GM12865 (cell line): ENCODE measurements around the gene TNIP3.
A peak's percentile ranks its signal among the peaks of the same experiment; 100 is the strongest.
"Not testable (repeated sequence)": the region's sequence is repeated elsewhere in the genome, so short reads cannot be mapped to it uniquely, and the experiment has no call there.

Source experiments
- DNase-seq: peaks from one replicate; pipeline ENCODE4 v3.0.0; 2010; ENCODE audit warnings: low read depth
- H3K4me3 ChIP-seq: 2 replicates; pipeline ENCODE4 v1.5.1; 2011; ENCODE audit warnings: mild to moderate bottlenecking, low read depth, low read length, control low read depth
- TF ChIP-seq, protein P1 (sequence below): IDR thresholded peaks from 2 replicates; pipeline ENCODE4 v1.5.1; 2011; ENCODE audit warnings: low read length, control low read depth, low read depth, inconsistent platforms; ENCODE audit not compliant: insufficient read depth; ENCODE audit errors: missing control alignments

Gene TNIP3

DNA sequence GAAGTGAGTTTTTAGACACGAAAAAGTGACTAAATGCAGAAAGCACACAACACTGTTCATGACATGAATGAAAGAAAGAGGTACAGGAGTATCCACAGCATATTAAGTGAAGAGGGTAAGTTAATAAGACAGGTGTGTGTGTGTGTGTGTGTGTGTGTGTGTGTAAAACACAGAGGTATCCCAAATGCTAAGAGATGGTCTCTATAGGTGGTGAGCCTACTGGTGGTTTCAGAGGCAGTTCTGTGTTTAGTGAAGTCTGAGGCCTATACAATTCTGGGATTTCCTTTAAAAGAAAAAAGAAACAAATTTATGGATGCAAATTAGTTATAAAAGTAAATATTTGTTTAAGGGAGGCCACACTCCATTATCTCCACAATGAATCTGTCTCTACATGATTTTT is 17.4 kb upstream of the TNIP3 start:
- TF ChIP-seq, protein P1, sequence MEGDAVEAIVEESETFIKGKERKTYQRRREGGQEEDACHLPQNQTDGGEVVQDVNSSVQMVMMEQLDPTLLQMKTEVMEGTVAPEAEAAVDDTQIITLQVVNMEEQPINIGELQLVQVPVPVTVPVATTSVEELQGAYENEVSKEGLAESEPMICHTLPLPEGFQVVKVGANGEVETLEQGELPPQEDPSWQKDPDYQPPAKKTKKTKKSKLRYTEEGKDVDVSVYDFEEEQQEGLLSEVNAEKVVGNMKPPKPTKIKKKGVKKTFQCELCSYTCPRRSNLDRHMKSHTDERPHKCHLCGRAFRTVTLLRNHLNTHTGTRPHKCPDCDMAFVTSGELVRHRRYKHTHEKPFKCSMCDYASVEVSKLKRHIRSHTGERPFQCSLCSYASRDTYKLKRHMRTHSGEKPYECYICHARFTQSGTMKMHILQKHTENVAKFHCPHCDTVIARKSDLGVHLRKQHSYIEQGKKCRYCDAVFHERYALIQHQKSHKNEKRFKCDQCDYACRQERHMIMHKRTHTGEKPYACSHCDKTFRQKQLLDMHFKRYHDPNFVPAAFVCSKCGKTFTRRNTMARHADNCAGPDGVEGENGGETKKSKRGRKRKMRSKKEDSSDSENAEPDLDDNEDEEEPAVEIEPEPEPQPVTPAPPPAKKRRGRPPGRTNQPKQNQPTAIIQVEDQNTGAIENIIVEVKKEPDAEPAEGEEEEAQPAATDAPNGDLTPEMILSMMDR, result no peak
- DNase-seq, result no peak
- no peak overlapping the region for H3K4me3 ChIP-seq

DNA sequence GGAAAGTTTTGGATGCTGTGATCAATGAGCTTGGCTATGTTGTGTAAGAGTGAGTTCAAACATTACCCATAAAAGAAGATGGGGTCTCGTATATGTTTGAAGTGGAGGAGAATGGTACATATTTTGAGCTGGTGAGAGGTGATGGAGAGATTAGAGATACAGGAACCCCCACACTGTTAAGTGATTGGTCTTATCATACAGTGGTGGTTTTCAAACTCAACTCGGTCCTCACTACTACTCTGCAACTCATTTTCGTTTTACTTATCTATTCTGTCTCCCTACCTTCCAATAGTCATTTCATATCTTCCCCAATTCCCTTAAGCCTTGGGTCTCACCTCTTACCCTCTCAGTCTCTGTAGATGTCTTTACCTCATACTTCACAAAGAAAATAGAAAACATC is 16.4 kb upstream of the TNIP3 start:
- no peak overlapping the region for H3K4me3 ChIP-seq
- TF ChIP-seq, protein P1, result no peak
- DNase-seq, result no peak

DNA sequence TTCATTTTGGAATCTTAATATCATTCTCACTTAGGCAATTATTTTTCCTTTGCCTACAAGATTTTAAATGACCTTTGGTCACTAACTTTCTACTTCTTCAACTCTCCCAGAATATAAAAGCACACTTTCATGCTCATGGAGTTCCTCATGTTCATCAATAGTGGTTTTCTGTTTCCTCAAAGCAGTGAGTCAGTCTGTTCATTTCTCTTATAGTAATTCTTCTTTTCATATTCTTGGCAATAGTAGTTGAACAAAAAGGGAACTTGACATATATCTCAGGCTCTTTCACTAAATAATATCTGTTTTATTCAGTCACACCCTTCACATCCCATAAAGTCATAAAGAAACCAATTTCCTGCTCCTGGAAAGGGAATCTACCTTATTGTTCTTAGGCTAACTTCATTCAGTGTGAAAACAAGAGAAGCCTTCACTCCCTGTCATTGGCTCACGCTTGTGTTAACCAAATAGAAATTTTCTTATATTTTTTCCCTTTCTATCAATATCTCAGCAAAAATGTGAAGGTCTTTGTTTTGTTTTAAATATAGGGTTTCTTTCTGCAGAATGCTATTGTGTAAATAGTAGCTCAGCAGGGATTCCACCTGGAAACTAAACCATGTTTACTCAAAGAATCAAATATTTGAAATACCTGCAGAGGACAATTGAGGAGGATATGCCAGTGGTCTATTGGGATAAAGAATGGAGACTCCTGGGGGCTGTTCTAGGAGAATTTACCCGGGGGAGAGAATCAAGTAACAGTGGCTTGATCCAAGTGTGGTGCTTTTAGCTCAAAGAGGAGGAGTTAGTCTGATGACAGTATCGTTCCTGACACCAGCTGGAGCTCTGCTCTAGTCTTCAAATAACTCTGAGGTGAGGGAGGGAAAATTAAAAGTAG is 13.4 kb upstream of the TNIP3 start:
- H3K4me3 ChIP-seq, result no peak overlapping the region
- TF ChIP-seq, protein P1, result no peak
- no peak for DNase-seq

DNA sequence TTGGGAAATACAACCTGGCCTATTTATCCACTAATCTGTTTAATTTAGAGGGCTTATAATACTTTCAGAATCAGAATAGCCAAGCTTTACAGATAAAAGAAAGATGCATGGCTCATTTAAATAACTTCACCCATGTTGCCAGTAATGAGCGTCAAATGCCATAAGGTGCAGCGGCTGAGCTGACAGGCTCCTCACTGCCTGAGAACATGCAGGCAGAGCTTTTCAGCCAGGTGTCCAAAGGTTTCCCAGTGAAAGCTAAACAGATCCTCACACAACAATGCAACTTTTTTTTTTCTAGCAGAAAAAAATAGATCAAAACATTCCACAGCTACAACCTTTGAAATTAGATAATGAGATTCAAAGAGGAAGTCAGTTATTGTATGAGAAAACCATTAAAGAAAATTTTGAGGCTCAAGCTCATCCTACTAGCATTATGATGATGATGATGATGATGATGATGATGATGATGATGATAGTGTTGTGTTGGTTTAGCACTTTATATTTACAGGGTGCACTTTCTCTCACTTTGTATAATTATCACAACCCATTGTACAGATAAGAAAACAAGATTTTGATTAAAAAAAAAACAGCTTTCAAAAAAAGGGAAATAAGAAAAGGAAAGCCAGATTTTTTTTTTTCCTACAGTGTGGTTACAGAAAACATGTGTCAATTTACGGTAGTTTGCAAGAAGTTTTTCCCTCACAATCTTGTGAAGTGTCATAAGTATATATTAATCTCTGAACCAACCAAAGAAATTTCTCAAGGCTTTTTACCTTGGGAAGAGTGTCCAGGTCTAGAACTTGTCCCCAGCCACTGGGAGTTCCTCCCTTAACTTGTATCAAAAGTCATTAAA is 12.2 kb upstream of the TNIP3 start:
- DNase-seq, result no peak
- TF ChIP-seq, protein P1, result no peak
- H3K4me3 ChIP-seq, result no peak overlapping the region

DNA sequence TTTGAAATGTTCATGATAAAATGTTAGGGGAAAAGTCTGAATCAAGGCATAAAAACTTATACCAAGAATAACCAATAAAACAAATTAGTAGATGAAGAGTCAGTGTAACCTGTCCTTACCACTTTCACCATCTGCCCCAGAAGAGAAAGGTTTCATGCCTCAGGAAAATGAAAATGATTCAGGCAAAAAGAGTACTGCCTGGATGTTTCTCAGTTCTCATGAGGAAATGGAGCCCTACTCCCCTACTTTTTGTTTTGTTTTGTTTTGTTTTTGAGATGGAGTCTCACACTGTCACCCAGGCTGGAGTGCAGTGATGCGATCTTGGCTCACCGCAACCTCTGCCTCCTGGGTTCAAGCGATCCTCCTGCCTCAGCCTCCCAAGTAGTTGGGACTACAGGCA is 7.4 kb upstream of the TNIP3 start:
- H3K4me3 ChIP-seq, DNase-seq: not testable (repeated sequence)

DNA sequence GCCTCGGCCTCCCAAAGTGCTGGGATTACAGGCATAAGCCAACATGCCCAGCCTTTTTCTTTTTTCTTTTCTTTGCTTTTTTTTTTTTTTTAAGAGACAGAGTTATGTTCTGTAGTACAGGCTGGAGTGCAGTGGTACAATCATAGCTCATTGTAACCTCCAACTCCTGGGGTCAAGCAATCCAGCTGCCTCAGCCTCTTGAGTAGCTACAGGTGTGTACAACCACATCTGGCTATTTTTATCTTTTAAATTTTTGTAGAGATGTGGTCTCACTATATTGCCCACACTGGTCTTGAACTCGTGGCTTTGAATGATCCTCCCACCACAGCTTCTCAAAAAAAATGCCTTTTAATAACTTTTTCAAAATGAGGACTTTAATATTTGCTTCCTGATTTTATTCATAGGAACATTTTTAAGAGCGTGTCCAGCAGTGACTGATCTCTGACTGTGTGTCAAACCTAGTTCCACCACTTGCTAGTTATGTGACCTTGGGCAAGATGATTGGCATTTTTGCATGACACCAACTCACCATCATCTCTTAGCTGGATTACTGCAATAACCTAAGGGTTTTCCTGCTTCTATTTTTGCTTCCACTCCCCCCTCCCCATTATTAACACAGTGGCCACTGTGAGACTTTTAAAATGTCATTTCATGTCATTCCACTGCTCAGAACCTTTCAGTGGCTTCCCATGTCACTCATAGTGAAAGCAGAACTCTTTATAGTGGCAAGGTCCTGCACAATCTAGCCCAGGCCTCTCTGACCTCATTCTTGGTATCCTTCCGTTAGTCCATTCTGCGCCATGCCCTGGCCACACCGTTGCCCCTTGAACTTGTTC is 4.5 kb upstream of the TNIP3 start:
- peak; percentile 68 for DNase-seq
- TF ChIP-seq, protein P1, result no peak
- H3K4me3 ChIP-seq, result no peak overlapping the region
